ENCODE measurements around the gene ZNF789. TPM values are rescaled to one million over a fixed set of nuclear protein-coding genes. Genes with fewer than 3 reads are reported as not detected.

The ZNF789 gene
- total and polyA plus RNA-seq, 9 of the 15 experiments (the other 6 are each of a cell fraction or from before 2014, with no cell fraction given): 6.1 to 57.0 (median 24.8) TPM

DNA sequence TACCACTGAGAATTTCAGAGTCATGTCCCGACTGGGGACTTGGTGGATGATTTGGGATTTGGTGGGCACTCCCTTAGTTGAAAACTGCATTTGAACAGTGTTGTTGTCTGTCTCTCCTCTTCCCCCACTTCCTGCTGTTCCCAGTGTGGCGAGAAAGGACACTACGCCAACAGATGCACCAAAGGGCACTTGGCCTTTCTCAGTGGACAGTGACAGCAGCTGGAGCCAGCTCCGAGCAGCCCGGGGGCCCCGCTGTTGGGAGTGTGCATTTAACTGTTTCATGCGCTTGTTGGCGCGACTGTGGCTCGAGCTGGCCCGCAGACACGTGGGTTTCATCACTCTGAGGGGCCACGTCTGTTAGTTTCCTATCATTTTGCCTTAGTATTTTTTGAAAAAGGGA is 16.4 kb upstream of the ZNF789 start (continued):
- TF ChIP-seq ELK3 (CRISPR knock-in tag; IDR thresholded peaks at IDR 0.05) (no peak), CC2D1A (IDR thresholded peaks at IDR 0.05) (no peak), MYNN (IDR thresholded peaks at IDR 0.05) (peak; percentile 56; the same call in 1 of the 2 replicates), MYNN (CRISPR knock-in tag; IDR thresholded peaks at IDR 0.05) (no peak), POLR2G (IDR thresholded peaks at IDR 0.05; ENCODE audit: low read depth, low read length) (peak; percentile 80), E2F1 (CRISPR knock-in tag; IDR thresholded peaks at IDR 0.05) (no peak), MITF (IDR thresholded peaks at IDR 0.05) (no peak), SIX5 (IDR thresholded peaks at IDR 0.05; ENCODE audit: borderline replicate concordance in 1 of 2, insufficient read depth in 1 of 2, low read depth in 1 of 2, low read length in 2 of 2) (no peak), ZNF121 (CRISPR knock-in tag; conservative IDR thresholded peaks at IDR 0.05) (no peak), ZNF551 (CRISPR knock-in tag; IDR thresholded peaks at IDR 0.05) (no peak), CBFB (CRISPR knock-in tag; IDR thresholded peaks at IDR 0.05) (no peak), TEAD2 (tag; IDR thresholded peaks at IDR 0.05) (no peak), FOXO4 (CRISPR knock-in tag; IDR thresholded peaks at IDR 0.05) (no peak), RBFOX2 (IDR thresholded peaks at IDR 0.05; ENCODE audit: low read depth, low read length) (peak; percentile 68)
- TF ChIP-seq, protein P1, sequence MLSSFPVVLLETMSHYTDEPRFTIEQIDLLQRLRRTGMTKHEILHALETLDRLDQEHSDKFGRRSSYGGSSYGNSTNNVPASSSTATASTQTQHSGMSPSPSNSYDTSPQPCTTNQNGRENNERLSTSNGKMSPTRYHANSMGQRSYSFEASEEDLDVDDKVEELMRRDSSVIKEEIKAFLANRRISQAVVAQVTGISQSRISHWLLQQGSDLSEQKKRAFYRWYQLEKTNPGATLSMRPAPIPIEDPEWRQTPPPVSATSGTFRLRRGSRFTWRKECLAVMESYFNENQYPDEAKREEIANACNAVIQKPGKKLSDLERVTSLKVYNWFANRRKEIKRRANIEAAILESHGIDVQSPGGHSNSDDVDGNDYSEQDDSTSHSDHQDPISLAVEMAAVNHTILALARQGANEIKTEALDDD (IDR thresholded peaks at IDR 0.05): no peak

Data from K562 (cell line).